HG03280 (cell line): ENCODE data around the gene FBXW7.
A peak's percentile ranks its signal among the peaks of the same experiment; 100 is the strongest.

Source experiments
- ATAC-seq: cut with Tn5 transposase; IDR thresholded peaks from one replicate; pipeline ENCODE4 v1.9.1; 2021; ENCODE audit warnings: mild to moderate bottlenecking, moderate library complexity; ENCODE audit not compliant: unreplicated experiment

The FBXW7 gene

DNA sequence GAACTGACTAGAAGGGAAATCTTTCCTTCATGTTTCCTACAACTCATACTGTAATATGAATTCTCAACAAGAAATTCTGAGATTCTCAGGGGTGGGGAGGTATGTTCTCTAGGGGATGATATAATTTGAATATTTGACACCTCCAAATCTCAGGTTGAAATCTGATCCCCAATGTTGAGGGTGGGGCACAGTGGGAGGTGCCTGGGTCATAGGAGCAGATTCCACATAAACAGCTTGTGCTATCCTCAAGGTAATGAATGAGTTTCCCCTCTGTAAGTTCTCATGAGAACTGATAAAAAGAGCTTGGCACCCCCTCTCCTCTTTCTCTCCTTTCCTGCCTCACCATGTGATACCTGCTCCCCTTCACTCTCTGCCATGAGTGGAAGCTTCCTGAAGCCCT lies 21.5 kb downstream of the FBXW7 start:
- ATAC-seq = no peak

DNA sequence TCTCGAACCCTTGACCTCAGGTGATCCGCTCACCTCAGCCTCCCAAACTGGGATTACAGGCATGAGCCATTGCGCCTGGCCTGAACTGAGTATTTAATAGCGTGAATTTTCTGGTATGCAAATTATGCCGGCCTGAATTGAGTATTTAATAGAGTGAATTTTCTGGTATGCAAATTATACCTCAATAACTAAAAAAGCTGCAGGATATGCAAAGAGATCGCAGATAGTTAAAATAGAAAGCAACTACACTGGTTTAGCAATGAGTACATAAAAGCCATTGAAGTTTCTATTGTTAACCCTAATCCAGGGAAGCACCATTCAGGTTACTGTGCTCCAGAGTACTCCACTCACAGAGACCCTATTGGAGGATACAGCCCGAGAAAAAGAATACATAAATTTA lies 22.8 kb downstream of the FBXW7 start:
- no peak for ATAC-seq

DNA sequence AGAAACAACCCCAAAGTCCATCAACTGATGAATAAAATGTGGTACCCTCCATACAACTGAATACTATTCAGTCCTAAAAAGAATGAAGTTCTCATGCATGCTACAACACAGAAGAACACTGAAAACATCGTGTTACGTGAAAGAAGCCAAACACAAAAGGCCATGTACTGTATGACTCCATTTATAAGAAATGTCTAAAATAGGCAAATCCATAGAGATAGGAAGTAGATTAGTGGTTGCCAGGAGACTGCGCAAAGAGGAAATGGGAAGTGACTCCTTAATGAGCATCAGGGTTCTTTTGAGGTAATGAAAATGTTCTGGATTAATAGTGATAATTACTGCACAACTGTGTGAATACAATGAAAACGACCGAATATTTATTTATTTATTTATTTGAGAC lies 23.4 kb downstream of the FBXW7 start:
- ATAC-seq = no peak

DNA sequence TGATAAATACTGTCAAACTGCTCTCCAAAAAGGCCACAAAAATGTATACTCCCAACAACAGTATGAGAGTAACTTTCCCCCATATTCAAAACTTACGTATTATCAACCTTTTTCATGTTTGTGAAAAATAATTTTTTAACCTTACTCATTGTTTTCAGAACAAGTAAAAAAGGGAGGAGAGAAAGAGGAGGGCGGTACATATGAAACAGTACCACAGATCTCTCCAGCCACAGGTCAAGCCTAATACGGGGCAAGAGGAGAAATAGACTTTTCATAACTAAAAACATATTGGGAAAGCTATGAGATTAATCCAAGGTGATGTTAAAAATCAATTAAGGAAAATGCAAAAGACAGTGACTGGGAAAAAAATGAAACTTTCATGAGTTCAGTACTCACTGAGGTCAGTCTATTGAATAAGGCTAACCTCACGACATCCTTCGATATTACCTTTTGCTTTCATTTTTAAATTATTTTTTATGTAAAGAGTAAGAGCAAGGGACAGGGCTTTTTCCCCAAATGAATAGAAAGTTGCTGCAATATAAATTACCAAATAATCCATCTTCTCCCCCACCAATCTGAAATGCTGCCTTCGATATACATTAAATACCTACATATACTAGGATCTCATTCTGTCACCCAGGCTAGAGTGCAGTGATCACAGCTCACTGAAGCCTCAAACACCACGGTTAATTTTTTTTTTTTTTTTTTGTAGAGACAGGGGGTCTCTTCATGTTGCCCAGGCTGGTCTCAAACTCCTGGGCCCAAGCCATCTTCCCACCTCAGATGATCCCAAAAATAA lies 25.3 kb downstream of the FBXW7 start:
- ATAC-seq = peak; percentile 63

DNA sequence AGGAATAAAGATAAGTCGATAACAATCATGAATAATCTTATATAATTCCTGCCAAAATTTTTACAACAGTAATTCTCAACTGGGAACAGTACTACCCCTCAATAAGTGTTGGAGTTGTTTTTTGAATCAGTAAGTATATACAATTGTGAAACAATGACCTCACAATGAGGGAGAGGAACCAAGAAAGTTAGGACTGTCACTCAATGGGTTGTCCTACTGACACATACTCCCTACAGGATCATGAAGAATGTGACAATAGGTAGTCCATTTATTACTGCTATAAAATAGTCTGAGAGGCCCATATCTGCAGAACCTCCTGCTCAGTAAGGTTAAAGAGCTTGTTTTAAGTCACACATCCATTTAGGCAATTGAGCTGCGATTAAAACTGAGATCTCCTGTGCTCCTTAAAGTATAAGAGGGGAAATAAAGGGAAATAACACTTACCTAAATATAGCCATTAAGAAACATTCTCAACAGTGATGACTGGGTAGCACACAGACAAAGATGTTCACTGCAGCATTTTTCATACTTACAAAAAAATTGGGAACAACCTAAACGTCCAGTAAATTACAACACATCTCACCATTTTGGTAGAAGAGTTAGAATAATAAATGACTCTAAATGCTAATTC lies 26.2 kb downstream of the FBXW7 start:
- ATAC-seq = no peak

DNA sequence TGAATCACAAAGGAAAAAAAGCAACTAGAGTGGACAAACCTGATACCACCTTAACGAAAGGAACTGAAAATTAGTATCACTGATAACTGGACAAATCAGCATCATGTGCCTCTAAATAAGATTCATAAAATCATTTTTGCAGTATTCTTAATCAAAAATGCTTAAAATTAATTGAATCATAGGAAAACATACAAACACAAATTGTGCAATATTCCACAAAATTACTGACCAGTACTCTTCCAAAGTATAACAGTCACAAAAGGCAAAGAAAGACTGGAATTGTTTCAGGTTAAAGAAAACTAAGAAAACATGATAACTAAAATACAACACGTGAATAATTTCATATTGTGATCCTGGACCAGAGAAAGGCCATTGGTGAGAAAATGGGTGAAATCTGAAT lies 27.1 kb downstream of the FBXW7 start:
- no peak for ATAC-seq

DNA sequence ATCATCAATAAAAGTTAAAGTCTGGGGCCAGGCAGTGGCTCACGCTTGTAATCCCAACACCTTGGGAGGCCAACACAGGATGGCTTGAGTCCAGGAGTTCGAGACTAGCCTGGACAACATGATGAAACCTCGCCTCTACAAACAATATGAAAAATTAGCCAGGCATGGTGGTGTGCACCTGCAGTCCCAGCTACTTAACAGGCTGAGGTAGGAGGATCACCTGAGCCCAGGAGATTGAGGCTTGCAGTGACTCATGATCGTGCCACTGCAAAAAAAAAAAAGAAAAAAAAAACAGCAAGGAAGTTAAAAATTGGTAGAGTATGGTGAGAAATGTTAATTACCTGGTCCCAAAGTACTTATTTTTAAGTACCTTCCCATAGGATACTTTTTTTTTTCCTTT lies 27.5 kb downstream of the FBXW7 start:
- no peak for ATAC-seq

DNA sequence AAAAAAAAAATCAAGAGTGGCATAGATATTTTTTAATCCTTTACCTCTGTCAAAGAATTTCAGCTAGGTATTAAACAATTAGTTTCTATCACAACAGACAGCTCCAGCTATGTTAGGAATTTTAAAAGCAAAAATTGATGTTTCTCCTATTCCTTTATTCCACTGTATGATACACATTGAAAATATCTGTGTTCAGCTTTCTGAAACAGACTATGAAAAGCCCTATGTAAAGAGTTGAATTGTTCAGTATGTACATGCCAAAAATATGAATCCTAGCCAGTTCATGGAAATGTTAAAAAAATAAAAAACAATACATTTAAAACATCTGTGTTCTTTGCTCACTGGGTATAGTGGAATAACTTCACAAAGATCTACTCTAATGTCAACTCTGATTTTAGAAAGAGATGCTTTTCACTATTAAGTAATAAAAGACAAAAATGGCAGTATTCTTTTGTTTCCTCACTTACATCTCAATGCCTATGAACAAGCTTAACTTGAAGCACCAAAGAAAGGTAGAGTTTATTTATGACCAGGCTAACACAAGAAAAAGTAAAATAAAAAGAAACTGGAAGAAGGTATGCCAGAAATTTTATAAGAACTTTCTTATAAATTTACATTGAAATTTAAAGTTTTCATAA lies 32.1 kb downstream of the FBXW7 start:
- no peak for ATAC-seq

DNA sequence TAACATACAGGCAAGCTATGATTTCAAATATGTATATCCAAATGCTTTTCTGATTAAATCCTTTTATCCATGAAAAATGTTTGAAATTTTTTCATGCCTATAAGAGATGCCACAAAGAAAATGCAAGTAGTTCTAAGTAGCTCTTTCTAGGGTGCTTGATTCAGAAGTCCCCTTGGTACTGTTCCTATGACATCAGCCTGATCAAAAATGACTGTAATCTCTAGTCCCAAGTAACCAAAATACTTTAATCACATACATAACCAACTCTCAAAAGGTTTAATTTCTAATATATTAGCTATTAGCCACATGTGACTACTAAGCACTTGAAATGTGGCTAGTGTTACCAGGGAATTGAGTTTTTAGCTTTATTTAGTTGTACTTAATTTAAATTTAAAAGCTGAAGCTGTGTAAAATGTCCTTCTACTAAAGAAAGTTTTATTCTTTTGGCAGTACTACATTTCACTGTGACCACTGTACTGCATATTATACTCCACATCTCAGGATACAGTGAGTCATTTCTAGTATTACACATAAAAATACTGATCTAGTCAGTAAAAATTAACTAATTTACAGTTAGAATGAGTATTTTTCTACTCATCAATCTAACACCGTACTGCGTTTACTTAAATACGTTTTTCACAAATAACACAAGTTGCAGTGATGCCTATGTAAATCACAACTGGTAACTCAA lies 33.9 kb downstream of the FBXW7 start:
- peak; percentile 36 for ATAC-seq

DNA sequence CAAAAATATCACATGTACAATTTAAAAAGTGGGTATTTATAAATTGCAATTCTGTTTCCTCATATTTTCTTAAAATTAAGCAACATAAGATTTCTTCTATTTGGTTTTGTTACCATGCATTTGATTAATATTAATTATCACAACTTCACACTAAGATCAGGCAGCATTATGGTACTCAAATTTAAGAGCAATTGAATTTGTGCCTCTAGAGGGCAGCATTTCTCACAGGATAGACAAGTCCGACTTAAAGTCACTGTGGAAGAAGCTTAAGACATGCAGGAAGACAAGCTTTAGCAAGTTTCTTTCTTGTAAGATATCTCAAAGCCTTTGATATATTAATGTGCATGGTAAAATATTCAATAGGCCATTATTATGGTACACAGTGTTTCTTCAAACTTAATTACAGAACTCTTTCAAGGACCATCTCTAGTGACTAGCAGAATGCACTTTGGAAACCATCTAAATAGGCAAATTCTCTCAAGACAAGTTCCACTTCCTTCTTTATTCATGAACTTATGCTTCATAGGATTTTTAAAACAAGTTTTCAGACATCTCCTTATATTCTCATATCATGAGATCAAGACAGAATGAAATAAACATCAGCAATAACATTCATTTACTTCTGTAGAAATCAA lies 35.0 kb downstream of the FBXW7 start:
- ATAC-seq = peak; percentile 55

DNA sequence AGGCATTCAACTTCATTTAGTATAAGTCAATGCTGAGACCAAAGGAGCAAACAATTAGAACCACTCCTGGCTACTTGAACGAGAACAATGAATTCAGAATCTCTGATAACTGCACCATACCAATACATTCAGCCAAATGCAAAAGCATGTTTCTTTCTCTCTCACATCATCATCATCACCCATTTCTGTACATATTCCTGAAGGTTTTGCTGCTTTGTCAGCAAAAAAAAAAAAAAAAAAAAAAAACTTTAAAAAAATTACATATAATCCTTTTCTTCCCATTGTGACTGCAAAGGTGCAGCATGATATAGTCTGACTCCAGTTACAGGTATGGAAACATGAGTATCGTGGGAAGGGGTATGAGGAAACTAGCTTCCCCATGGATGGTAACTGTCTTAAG lies 35.6 kb downstream of the FBXW7 start:
- ATAC-seq = no peak

DNA sequence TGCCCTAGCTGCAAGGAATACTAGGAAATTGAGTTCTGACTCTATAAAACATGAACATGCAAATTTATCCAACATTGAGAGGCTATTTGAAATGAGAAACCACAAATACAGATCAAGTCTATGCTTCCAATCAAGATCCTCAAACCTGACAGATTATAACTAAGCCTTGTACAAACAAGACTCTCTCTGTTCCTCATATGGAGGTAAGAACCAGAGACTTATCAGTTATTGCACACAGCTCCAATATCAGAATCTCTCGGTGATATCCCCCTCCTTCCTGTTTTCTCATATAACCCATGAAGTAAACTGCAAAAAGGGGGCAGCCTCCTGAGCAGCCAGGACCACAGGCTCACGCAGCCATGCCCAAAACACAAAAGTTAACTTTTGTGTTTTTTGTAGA lies 36.5 kb downstream of the FBXW7 start:
- no peak for ATAC-seq

DNA sequence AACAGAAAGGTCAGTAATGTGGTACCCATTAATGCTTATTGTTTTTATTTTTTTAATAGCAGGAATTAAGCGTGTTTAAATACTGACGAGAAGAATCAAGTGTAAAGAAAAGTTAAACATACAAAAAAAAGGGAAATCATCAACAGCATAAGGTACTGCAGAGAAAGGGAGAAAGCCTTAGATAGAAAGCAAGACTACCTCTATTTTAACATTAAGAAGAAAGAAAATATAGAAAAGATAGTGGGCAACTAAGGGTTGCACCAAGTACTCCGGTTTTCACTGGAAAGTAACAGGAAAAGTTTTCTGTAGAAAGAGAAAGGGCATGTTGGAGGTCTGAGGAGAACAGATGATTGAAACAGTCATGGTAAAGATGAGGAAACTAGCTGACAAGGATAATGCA lies 41.9 kb downstream of the FBXW7 start:
- ATAC-seq = no peak

DNA sequence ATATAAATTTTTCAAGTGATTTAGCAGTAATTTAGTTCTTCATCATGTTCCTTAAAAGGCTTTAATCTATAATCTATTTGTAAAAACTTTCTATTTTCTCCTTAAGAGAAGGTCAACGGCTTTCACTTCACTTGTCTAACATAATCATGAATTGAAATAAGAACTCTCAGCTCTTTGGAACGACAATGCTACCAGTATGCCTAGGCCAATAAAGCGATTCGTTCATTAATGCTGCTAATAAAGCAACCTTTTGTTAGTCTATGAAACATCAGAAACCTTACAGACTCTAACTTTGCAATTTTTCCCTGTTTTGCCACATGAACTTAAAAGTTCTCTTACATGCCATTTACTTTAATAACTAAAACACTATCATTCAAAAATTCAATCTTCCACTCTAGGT lies 47.6 kb downstream of the FBXW7 start:
- ATAC-seq = no peak

DNA sequence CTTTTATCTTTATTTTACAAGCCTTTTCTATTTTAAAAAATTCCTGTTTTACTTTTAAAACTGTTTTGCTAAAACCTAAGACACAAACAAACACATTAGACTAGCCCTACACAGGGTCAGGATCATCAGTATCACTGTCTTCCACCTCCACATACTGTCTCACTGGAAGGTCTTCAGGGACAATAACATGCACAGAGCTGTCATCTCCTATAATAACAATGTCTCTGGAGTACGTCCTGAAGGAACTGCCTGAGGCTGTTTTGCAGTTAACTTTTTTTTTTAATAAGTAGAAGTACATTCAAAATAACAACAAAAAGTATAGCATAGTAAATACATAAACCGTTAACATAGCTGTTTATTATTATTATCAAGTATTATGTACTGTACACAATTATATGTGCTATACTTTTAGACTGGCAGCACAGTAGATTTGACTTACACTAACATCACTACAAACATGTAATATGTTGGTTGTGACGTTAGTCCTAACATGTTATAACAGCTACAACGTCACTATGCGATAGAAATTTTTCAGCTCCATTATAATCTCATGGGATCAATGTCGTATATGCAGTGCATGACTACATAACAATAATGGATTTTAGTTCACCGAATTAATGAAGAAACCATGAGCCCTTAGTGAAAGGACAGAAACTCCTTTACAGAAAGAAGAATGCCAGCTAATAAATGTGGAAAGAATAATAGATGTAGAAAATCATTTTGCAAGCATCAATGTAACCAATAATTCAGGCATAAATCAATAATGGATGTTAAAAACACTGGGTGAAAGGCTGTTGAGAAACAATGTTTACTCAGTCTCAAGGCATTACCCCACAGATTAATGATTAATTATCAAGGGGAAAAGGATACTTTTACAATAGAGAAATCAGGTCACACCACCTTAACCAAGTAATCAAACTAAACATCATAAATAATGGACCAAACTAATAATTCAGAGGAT lies 49.2 kb downstream of the FBXW7 start:
- no peak for ATAC-seq

DNA sequence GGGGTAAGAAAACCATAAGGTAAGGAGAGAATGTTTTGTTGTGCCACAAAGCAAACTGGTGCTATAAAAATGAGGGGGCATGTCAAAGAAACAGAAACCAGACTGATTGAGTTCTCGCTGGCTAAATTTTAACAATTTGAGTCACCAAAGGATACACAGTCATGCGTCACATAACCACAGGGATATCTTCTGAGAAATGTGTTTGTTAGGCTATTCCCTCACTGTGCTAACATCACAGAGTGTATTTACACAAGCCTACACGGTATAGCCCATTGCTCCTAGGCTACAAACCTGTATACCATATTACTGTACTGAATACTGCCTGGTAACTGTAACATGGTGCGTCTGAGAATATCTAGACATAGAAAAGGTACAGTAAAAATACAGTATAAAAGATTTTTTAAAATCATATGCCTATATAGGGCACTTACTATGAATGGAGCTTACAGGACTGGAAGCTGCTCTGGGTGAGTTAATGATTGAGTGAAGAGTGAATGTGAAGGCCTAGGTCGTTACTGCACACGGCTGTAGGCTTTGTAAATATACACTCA lies 50.1 kb downstream of the FBXW7 start:
- ATAC-seq = peak; percentile 98

DNA sequence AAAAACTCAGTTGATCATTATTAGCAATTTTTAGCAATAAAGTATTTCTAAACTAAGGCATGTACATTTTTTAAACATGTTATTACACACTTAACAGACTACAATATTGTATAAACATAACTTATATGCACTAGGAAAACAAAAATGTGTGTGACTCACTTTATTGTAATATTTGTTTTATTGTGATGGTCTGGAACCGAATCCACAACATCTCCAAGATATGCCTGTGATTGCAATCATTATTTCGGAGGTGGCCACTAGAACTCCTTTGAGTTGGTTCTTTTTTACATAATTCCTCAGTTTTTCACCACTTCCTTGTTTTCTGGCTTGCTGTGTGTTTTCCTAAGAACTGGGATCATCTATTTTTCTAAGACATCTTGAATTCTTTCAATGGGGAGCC lies 53.7 kb downstream of the FBXW7 start:
- ATAC-seq = no peak

DNA sequence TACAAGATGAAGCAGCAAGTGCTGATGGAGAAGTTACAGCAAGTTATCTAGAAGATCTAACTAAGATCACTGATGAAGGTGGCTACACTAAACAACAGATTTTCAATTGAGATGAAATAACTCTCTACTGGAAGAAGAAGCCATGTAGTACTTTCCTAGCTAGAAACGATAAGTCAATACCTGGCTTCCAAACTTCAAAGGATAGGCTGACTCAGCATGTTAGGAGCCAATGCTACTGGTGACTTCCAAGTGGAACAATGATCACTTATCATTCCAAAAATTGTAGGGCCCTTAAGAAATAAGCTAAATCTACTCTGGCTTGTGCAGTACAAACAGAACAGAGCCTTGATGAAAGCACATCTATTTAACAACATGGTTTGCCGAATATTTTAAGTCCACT lies 55.0 kb downstream of the FBXW7 start:
- no peak for ATAC-seq

DNA sequence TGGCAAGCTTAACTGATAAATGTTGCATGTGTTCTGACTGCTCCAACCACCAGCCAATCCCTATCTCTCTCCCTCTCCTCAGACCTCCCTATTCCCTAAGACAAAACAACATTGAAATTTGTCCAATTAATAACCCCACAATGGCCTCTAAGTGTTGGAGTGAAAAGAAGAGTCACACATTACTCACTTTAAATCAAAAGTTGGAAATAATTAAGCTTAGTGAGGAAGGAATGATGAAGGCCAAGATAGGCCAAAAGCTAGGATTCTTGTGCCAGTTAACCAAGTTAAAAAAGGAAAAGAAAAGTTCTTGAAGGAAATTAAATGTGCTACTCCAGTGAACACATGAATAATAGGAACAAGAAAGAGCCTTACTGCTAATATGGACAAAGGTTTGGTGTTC lies 55.6 kb downstream of the FBXW7 start:
- no peak for ATAC-seq
